ENCODE results near the gene TNS1.

Gene TNS1

DNA sequence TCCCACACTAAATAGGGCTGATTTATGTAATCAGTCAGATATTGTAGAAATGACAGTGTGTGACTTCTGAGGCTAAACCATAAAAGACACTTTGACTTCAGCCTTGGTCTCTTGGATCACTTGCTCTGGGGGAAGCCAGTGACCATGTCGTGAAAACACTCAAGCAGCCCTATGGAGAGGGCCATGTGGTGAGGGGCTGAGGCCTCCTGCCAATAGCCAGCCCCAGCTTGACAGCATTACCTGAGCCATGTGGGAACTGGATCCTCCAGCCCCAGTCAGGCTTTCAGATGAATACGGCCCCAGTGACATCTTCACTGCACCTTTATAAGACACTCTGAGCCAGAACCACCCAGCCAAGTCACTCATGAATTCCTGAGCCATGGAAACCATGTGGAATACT, 20.8 kb downstream of the TNS1 start:
- TF ChIP-seq, protein P1, sequence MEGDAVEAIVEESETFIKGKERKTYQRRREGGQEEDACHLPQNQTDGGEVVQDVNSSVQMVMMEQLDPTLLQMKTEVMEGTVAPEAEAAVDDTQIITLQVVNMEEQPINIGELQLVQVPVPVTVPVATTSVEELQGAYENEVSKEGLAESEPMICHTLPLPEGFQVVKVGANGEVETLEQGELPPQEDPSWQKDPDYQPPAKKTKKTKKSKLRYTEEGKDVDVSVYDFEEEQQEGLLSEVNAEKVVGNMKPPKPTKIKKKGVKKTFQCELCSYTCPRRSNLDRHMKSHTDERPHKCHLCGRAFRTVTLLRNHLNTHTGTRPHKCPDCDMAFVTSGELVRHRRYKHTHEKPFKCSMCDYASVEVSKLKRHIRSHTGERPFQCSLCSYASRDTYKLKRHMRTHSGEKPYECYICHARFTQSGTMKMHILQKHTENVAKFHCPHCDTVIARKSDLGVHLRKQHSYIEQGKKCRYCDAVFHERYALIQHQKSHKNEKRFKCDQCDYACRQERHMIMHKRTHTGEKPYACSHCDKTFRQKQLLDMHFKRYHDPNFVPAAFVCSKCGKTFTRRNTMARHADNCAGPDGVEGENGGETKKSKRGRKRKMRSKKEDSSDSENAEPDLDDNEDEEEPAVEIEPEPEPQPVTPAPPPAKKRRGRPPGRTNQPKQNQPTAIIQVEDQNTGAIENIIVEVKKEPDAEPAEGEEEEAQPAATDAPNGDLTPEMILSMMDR (IDR thresholded peaks at IDR 0.05; ENCODE audit: low read depth, low read length): no peak
- no peak overlapping the region for H3K4me3 ChIP-seq (ENCODE audit: low read depth, low read length)

DNA sequence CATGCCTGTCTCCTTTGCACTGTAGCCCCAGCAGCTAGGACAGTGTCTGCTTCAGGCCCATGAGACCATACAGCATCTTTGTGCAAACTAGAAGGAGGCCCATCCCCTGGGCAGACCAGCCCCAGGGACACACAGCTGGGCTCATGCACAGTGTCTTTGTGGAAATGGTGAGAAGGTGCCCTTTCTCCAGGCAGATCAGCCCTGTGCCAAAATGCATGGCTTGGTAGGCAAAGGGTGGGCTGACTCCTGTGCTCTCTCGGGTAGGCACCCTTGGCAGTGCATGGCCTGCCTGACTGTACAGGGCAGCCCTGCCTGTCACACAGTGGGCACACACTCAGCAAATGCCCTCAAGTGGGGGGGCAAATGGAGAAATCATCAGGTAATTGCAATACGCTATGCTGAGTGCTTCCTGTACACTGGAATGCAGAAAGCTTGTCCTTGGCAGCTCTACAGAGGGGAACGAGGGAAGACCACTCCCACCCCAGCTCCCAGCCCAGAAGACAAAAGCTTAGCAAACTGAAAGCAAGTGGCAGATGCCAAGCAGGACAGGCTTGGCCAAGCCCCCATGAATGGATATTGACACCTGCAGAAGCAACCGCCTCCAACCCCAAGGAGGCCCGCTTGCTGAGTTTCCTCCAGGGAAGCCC, 21.6 kb downstream of the TNS1 start:
- TF ChIP-seq, protein P1 (IDR thresholded peaks at IDR 0.05; ENCODE audit: low read depth, low read length): no peak
- no peak overlapping the region for H3K4me3 ChIP-seq (ENCODE audit: low read depth, low read length)

DNA sequence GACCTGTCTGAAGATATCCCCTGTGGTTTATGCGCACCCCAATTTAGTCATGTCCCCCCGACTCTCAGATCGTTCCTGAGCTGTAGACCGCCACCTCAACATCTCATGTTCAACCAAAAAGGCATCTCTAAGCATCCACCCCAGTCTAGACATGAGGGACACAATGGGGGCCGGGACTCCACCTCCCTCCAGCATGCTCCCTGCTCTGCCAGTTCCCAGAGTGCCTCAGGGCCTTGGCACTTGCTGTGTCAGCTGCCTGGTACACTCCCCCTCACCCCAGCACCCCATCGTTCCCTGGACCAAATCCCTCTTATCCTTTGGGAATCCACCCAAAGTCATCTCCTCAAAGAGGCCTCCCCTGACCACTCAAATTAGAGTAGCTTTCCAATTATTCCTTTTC, 22.2 kb downstream of the TNS1 start:
- TF ChIP-seq, protein P1 (IDR thresholded peaks at IDR 0.05; ENCODE audit: low read depth, low read length): no peak
- no peak overlapping the region for H3K4me3 ChIP-seq (ENCODE audit: low read depth, low read length)

DNA sequence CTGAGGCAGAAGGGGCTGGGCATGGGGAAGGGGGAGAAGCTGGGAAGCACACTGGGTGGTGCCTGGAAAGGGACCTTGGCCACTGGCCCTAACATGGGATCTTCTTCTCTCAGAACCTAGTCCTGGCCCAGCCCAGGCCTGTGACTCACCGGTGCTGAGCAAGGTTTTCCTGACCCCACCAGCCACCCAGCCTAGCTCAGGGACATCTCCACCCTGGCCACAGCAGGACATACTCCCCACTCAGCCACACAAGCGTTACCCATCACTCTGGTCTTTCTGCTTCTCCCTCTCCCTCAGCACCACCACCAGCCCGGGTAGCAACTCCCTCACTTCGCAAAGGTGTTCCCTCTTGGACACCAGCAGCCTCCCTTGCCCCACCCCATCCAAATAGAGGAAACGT, 22.8 kb downstream of the TNS1 start:
- TF ChIP-seq, protein P1 (IDR thresholded peaks at IDR 0.05; ENCODE audit: low read depth, low read length): no peak

DNA sequence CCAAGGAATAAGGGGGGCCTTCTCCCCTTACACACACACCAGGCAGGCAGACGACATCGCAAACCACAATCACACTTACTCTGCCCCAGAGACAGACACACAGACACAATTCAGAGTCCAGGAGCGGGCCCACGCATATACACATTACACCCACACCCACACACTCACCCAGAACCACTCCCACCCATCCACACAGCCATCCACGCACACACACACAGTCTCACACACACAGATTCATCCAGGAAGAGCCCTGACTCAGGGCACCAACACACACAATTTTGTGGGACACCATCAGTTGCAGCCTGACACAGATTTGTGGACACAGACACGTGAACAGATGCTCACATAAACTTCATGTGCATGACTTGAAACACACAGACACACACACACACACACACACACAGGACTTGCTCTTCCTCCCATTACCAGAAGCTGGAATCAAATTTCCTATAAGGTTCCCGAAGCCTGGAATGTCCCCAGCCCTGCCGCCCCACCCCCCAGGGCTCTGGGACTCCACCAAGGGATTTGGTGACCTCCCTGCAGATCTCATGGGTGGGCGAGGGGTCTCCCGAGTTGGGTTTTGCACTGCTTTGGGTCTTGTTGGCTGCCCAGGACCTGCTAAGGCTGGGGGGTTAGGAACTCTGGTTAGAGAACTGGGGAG, 23.5 kb downstream of the TNS1 start:
- H3K4me3 ChIP-seq (ENCODE audit: low read depth, low read length): peak overlapping the region; percentile 56
- TF ChIP-seq, protein P1 (IDR thresholded peaks at IDR 0.05; ENCODE audit: low read depth, low read length): no peak

More for the DNA sequence above, 22.8 kb downstream of the TNS1 start:
- no peak overlapping the region for H3K4me3 ChIP-seq (ENCODE audit: low read depth, low read length)

DNA sequence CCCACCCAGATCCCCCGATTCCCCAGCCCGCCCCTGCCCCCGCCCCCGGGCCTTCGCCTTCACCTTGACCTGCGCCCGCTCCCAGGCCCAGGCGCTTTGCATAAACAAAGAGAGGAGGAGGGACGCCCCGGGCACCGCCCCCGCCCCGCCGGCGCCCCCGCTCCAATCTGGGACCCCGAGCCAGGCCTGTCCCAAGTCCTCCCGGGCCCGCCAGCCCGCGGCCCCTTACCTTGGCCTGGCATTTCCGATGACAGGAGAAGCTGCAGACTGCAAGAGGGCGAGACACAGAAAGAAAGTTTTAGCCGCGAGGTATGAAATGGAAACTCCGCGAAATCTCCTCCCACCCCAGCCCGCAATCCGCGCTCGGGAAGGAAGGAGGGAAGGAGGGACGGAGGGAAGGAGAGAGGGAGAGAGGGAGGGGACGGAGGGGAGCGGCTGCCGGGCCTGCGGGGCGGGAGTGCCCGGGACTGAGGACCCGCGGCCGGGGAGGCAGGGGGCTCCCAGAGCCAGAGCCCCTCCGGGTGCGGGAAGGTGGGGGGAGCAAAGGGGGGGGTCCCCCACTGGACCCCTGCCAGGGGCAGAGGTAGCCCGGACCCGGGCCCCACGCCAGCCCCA, 24.2 kb downstream of the TNS1 start:
- TF ChIP-seq, protein P1 (IDR thresholded peaks at IDR 0.05; ENCODE audit: low read depth, low read length): no peak
- H3K4me3 ChIP-seq (ENCODE audit: low read depth, low read length): peak overlapping the region; percentile 56
